Endothelial cell of umbilical vein (primary cell): ENCODE measurements around the gene CHN1.

ENCODE experiments used
- CTCF ChIP-seq, 2 donors: IDR thresholded peaks; 1 replicate in 1 of 2; 2 replicates in 1 of 2; pipeline ENCODE4 v1.5.1; 2011; ENCODE audit warnings: low read length in 2 of 2, mild to moderate bottlenecking in 2 of 2, moderate library complexity in 2 of 2, control low read depth in 1 of 2, inconsistent platforms in 1 of 2, low read depth in 1 of 2; ENCODE audit not compliant: insufficient read depth in 1 of 2; ENCODE audit errors: extremely low read depth in 1 of 2
- EZH2 ChIP-seq: IDR thresholded peaks from 2 replicates; pipeline ENCODE4 v1.6.1; 2012; ENCODE audit warnings: borderline replicate concordance, low read depth, mild to moderate bottlenecking, moderate library complexity, low read length, inconsistent platforms; ENCODE audit not compliant: severe bottlenecking
- FOS ChIP-seq: IDR thresholded peaks from 2 replicates; pipeline ENCODE4 v1.6.1; 2011; ENCODE audit warnings: mild to moderate bottlenecking, low read length, moderate library complexity, borderline replicate concordance; ENCODE audit not compliant: insufficient read depth
- GATA2 ChIP-seq: IDR thresholded peaks from 2 replicates; pipeline ENCODE4 v1.7.0; 2011; ENCODE audit warnings: low read depth, mild to moderate bottlenecking, moderate library complexity, mixed read lengths, low read length; ENCODE audit not compliant: insufficient read length, insufficient read depth
- JUN ChIP-seq: IDR thresholded peaks from 2 replicates; pipeline ENCODE4 v1.6.1; 2011; ENCODE audit warnings: borderline replicate concordance, low read depth; ENCODE audit not compliant: insufficient read length, insufficient read depth
- MAX ChIP-seq: IDR thresholded peaks from 2 replicates; pipeline ENCODE4 v1.6.1; 2011; ENCODE audit not compliant: insufficient read depth, insufficient read length
- MYC ChIP-seq: IDR thresholded peaks from one replicate; pipeline ENCODE4 v1.6.1; 2011; ENCODE audit warnings: mild to moderate bottlenecking, low read depth, low read length
- POLR2A ChIP-seq: IDR thresholded peaks from 2 replicates; pipeline ENCODE4 v1.6.1; 2012; ENCODE audit warnings: low read depth, mild to moderate bottlenecking, control low read depth, low read length
- POLR2AphosphoS5 ChIP-seq: IDR thresholded peaks from 2 replicates; pipeline ENCODE4 v1.6.1; 2012; ENCODE audit warnings: low read depth, mild to moderate bottlenecking, control low read depth, low read length, moderate library complexity; ENCODE audit not compliant: insufficient read depth

GRCh38 chr2:174752403-174753037 is 252.7 kb downstream of the CHN1 start:
- TF ChIP-seq CTCF (IDR thresholded peaks at IDR 0.05; ENCODE audit: extremely low read depth in 1 of 2, insufficient read depth in 1 of 2, low read depth in 1 of 2, low read length in 2 of 2) = no peak
- TF ChIP-seq POLR2A = no peak
- no peak for TF ChIP-seq POLR2AphosphoS5
- TF ChIP-seq EZH2 = no peak
- TF ChIP-seq JUN = no peak
- no peak for TF ChIP-seq MAX
- TF ChIP-seq MYC = no peak
- no peak for TF ChIP-seq GATA2
- no peak for TF ChIP-seq FOS
